Common myeloid progenitor, CD34-positive (primary cell): ENCODE results near the gene TMEM120B.

ENCODE experiments used
- CTCF ChIA-PET: fragments of 350-600 bp; sonication (Branson Sonifier 250); formaldehyde crosslinking; loops from one replicate; lab custom pipeline; 2021; ENCODE audit warnings: antibody characterized with exemption; lab: Charles Lee
- POLR2A ChIA-PET: fragments of 350-600 bp; sonication (Branson Sonifier 250); formaldehyde crosslinking; loops from one replicate; lab custom pipeline; 2021; ENCODE audit warnings: antibody characterized with exemption; lab: Charles Lee
- DNase-seq, 3 donors: peaks; one replicate each; pipeline versions ENCODE4 v3.0.0 to v3.0.0-alpha.2; 2013
- H3K27ac ChIP-seq, 2 experiments: 1 replicate in 1 of 2; 2 replicates in 1 of 2; pipeline ENCODE4 v1.7.0; 2013; ENCODE audit warnings: inconsistent platforms in 2 of 2, low read length in 2 of 2, mild to moderate bottlenecking in 2 of 2, low read depth in 1 of 2, moderate library complexity in 1 of 2; ENCODE audit not compliant: severe bottlenecking in 2 of 2, insufficient read depth in 1 of 2, poor library complexity in 1 of 2
- H3K27me3 ChIP-seq, 5 experiments: replicated peaks in 2 of 5; 1 replicate in 3 of 5; 2 replicates in 2 of 5; pipeline versions ENCODE4 v1.6.1 to v1.7.0; 2013; ENCODE audit warnings: low read length in 4 of 5, mild to moderate bottlenecking in 2 of 5, moderate library complexity in 2 of 5, inconsistent platforms in 1 of 5; ENCODE audit not compliant: insufficient read depth in 5 of 5, control insufficient read depth in 4 of 5
- H3K36me3 ChIP-seq, 4 experiments: 1 replicate in 2 of 4; 2 replicates in 2 of 4; pipeline versions ENCODE4 v1.6.1 to v1.7.0; 2013; ENCODE audit warnings: low read length in 3 of 4, control low read depth in 1 of 4, mild to moderate bottlenecking in 1 of 4; ENCODE audit not compliant: control insufficient read depth in 4 of 4, insufficient read depth in 4 of 4
- H3K4me1 ChIP-seq, 4 experiments: 1 replicate in 3 of 4; 2 replicates in 1 of 4; pipeline versions ENCODE4 v1.6.1 to v1.7.1; 2013; ENCODE audit warnings: low read length in 3 of 4, mild to moderate bottlenecking in 3 of 4, control low read depth in 1 of 4, inconsistent platforms in 1 of 4, moderate library complexity in 1 of 4; ENCODE audit not compliant: control insufficient read depth in 4 of 4, insufficient read depth in 4 of 4; ENCODE audit errors: control extremely low read depth in 1 of 4
- H3K4me3 ChIP-seq, 7 experiments: 1 replicate in 4 of 7; 2 replicates in 3 of 7; pipeline versions ENCODE4 v1.5.1 to v1.7.0; 2013; ENCODE audit warnings: mild to moderate bottlenecking in 7 of 7, low read length in 6 of 7, moderate library complexity in 6 of 7, inconsistent platforms in 2 of 7, low read depth in 2 of 7, control low read depth in 1 of 7; ENCODE audit not compliant: insufficient read depth in 4 of 7, control insufficient read depth in 1 of 7; ENCODE audit errors: extremely low read depth in 1 of 7
- H3K9me3 ChIP-seq, 5 experiments: 1 replicate in 4 of 5; 2 replicates in 1 of 5; pipeline versions ENCODE4 v1.6.1 to v1.7.1; 2013; ENCODE audit warnings: low read length in 4 of 5, mild to moderate bottlenecking in 2 of 5, inconsistent platforms in 1 of 5, low read depth in 1 of 5, moderate library complexity in 1 of 5; ENCODE audit not compliant: control insufficient read depth in 4 of 5, insufficient read depth in 2 of 5; ENCODE audit errors: control extremely low read depth in 1 of 5
- WGBS: methylation state at CpG from one replicate; pipeline ENCODE4 v1.1.5; 2013; ENCODE audit not compliant: insufficient coverage; 5-methylcytosine and 5-hydroxymethylcytosine counted together

TMEM120B gene

GRCh38 chr12:121815263-121815662, 102.7 kb downstream of the TMEM120B start:
- CTCF ChIA-PET: interaction anchor here (1.2 to 5.4 kb wide), 4 partner anchors 11 to 42 kb away, joined by 3 to 40 read pairs (median 6); partner anchors contain the start of gene RHOF
- Histone ChIP-seq H3K4me1 (peaks cover 3 to 31% (median 29%) of the 10 kb centered on the region in 4 experiments), H3K27me3 (no peaks in the 10 kb centered on the region), H3K36me3 (peaks cover 16 to 78% (median 57%) of the 10 kb centered on the region in 4 experiments), H3K9me3 (no peaks in the 10 kb centered on the region), H3K27ac (no peak overlapping the region), H3K4me3 (no peak overlapping the region)
- POLR2A ChIA-PET: interaction anchor here (1.3 kb wide), 1 partner anchor 21 kb away, joined by 3 read pairs; no protein-coding TSS in a partner anchor
- WGBS: 100% methylated on average over 7 of the region's 8 CpGs
- DNase-seq: no peak

- DNase-seq: no peak
- Histone ChIP-seq H3K4me1 (peaks cover 0 to 14% (median 13%) of the 10 kb centered on the region in 4 experiments), H3K4me3 (no peak overlapping the region), H3K36me3 (peaks cover 16 to 80% (median 62%) of the 10 kb centered on the region in 4 experiments), H3K27me3 (no peaks in the 10 kb centered on the region), H3K27ac (no peak overlapping the region), H3K9me3 (no peaks in the 10 kb centered on the region)
- CTCF ChIA-PET: interaction anchor here (5.4 kb wide), 1 partner anchor 22 kb away, joined by 40 read pairs; the partner anchor contains the start of gene RHOF
- POLR2A ChIA-PET: no interaction called here
- WGBS: 99% methylated on average over 26 of the region's 47 CpGs
Observed at GRCh38 chr12:121816925-121817647, 104.5 kb downstream of the TMEM120B start.

GRCh38 chr12:121817648-121818043, 105.1 kb downstream of the TMEM120B start:
- H3K9me3 ChIP-seq: no peaks in the 10 kb centered on the region
- peaks cover 16 to 85% (median 64%) of the 10 kb centered on the region in 4 experiments for H3K36me3 ChIP-seq
- CTCF ChIA-PET: interaction anchor here (5.4 kb wide), 1 partner anchor 23 kb away, joined by 40 read pairs; the partner anchor contains the start of gene RHOF
- POLR2A ChIA-PET: no interaction called here
- peaks cover 0 to 8% (median 8%) of the 10 kb centered on the region in 4 experiments for H3K4me1 ChIP-seq
- H3K27ac ChIP-seq: no peak overlapping the region
- WGBS: 100% methylated on average over 14 of the region's 18 CpGs
- H3K4me3 ChIP-seq: no peak overlapping the region
- no peak for DNase-seq
- H3K27me3 ChIP-seq: no peaks in the 10 kb centered on the region

- Histone ChIP-seq H3K4me1 (no peaks in the 10 kb centered on the region), H3K36me3 (peaks cover 14 to 88% (median 63%) of the 10 kb centered on the region in 4 experiments), H3K9me3 (no peaks in the 10 kb centered on the region), H3K27me3 (no peaks in the 10 kb centered on the region), H3K4me3 (no peak overlapping the region), H3K27ac (no peak overlapping the region)
- ChIA-PET CTCF (interaction anchor here (1.3 to 5.4 kb wide), 3 partner anchors 12 to 24 kb away, joined by 3 to 40 read pairs (median 3); partner anchors contain the start of gene RHOF), POLR2A (no interaction called here)
- WGBS: 98% methylated on average over 20 of the region's 22 CpGs
- DNase-seq: no peak
Observed at GRCh38 chr12:121819212-121819949, 106.8 kb downstream of the TMEM120B start.

- WGBS: 88% methylated on average over 6 of the region's 7 CpGs
- Histone ChIP-seq H3K4me1 (no peaks in the 10 kb centered on the region), H3K4me3 (no peak overlapping the region), H3K9me3 (no peaks in the 10 kb centered on the region), H3K27me3 (no peaks in the 10 kb centered on the region), H3K27ac (no peak overlapping the region), H3K36me3 (peaks cover 14 to 86% (median 59%) of the 10 kb centered on the region in 4 experiments)
- ChIA-PET CTCF (interaction anchor here (1.1 to 1.3 kb wide), 4 partner anchors 13 to 26 kb away, joined by 3 to 4 read pairs (median 3); no protein-coding TSS in a partner anchor), POLR2A (no interaction called here)
- DNase-seq: no peak
Observed at GRCh38 chr12:121820056-121820455, 107.5 kb downstream of the TMEM120B start.

GRCh38 chr12:121822393-121823100, 110.0 kb downstream of the TMEM120B start:
- no peak overlapping the region for H3K4me3 ChIP-seq
- peaks cover 6 to 85% (median 55%) of the 10 kb centered on the region in 4 experiments for H3K36me3 ChIP-seq
- ChIA-PET POLR2A (no interaction called here), CTCF (interaction anchor here (1.2 to 4.9 kb wide), 3 partner anchors 15 to 28 kb away, joined by 3 to 33 read pairs (median 4); partner anchors contain the start of gene RHOF)
- H3K27me3 ChIP-seq: no peaks in the 10 kb centered on the region
- H3K9me3 ChIP-seq: no peaks in the 10 kb centered on the region
- H3K4me1 ChIP-seq: no peaks in the 10 kb centered on the region
- DNase-seq: no peak
- WGBS: 98% methylated on average over 26 of the region's 39 CpGs
- no peak overlapping the region for H3K27ac ChIP-seq
